ENCODE measurements around the gene TACC2.
"Not testable (repeated sequence)": the region's sequence is repeated elsewhere in the genome, so short reads cannot be mapped to it uniquely, and the experiment has no call there.

TACC2 gene

GRCh38 chr10:122066337-122066939, 77.5 kb downstream of the TACC2 start:
- DNase-seq = not testable (repeated sequence)

GRCh38 chr10:122068844-122069243, 79.9 kb downstream of the TACC2 start:
- DNase-seq = no peak

GRCh38 chr10:122072491-122072890, 83.5 kb downstream of the TACC2 start:
- no peak for DNase-seq

GRCh38 chr10:122073508-122073907, 84.5 kb downstream of the TACC2 start:
- DNase-seq = no peak

- no peak for DNase-seq
These were observed 86.2 kb downstream of the TACC2 start for GRCh38 chr10:122075171-122075570.

GRCh38 chr10:122075876-122076275, 86.9 kb downstream of the TACC2 start:
- DNase-seq = not testable (repeated sequence)

- no peak for DNase-seq
These were observed 88.4 kb downstream of the TACC2 start for GRCh38 chr10:122077311-122077875.

GRCh38 chr10:122078326-122078725, 89.4 kb downstream of the TACC2 start:
- no peak for DNase-seq

- DNase-seq = no peak
These were observed 90.2 kb downstream of the TACC2 start for GRCh38 chr10:122078965-122079795.

- DNase-seq = no peak
These were observed 93.9 kb downstream of the TACC2 start for GRCh38 chr10:122082616-122083477.

GRCh38 chr10:122083478-122084025, 94.6 kb downstream of the TACC2 start:
- no peak for DNase-seq

- no peak for DNase-seq
These were observed 95.5 kb downstream of the TACC2 start for GRCh38 chr10:122084286-122085041.

- DNase-seq = no peak
These were observed 96.5 kb downstream of the TACC2 start for GRCh38 chr10:122085423-122085911.

- DNase-seq = no peak
These were observed 97.7 kb downstream of the TACC2 start for GRCh38 chr10:122086416-122087240.

- DNase-seq = no peak
These were observed 98.5 kb downstream of the TACC2 start for GRCh38 chr10:122087436-122087835.

- no peak for DNase-seq
These were observed 100.5 kb downstream of the TACC2 start for GRCh38 chr10:122089311-122090017.

- no peak for DNase-seq
These were observed 102.8 kb downstream of the TACC2 start for GRCh38 chr10:122091722-122092121.

GRCh38 chr10:122093076-122093475, 104.1 kb downstream of the TACC2 start:
- DNase-seq = no peak

GRCh38 chr10:122096181-122096580, 107.2 kb downstream of the TACC2 start:
- DNase-seq = not testable (repeated sequence)

- no peak for DNase-seq
These were observed 107.7 kb downstream of the TACC2 start for GRCh38 chr10:122096705-122097104.

Measured in stimulated activated CD4-positive, alpha-beta T cell treated with anti-CD3 and anti-CD28 coated beads, Interleukin-2, amount 100 ng/mL, for 24 hours (primary cell).